PC-9 (cell line): ENCODE data around the gene SUN1. TPM values are rescaled to one million over a fixed set of nuclear protein-coding genes. Genes with fewer than 3 reads are reported as not detected.

Source experiments
- BruUV-seq: library from RNA; stranded (reverse); fragments of 400-500 nt; replicated peaks from 2 replicates; lab custom pipeline; 2021; lab: Mats Ljungman, UMichigan
- CTCF ChIA-PET: fragments of 300-600 bp; sonication (Branson Sonifier 250); formaldehyde crosslinking; loops from one replicate; lab custom pipeline; 2022; ENCODE audit warnings: antibody characterized with exemption; lab: Charles Lee
- POLR2A ChIA-PET: fragments of 300-600 bp; sonication (Branson Sonifier 250); formaldehyde crosslinking; loops from one replicate; lab custom pipeline; 2022; ENCODE audit warnings: antibody characterized with exemption; ENCODE audit not compliant: unreplicated experiment; lab: Charles Lee
- DNase-seq, 2 experiments: peaks; one replicate each; pipeline versions ENCODE4 v3.0.0 to v3.0.0-alpha.2; 2015 to 2022; ENCODE audit warnings: mixed read lengths in 1 of 2
- H2AFZ ChIP-seq: fragments of 200-600 bp; sonication (generic); 2 replicates; pipeline ENCODE4 v1.8.1; 2017; ENCODE audit warnings: antibody characterized with exemption
- H3F3A ChIP-seq: fragments of 200-600 bp; sonication (generic); 2 replicates; pipeline ENCODE4 v1.8.1; 2017; ENCODE audit warnings: antibody characterized with exemption, mild to moderate bottlenecking, low read depth; ENCODE audit not compliant: insufficient read depth
- H3K27ac ChIP-seq: fragments of 200-600 bp; sonication (generic); 2 replicates; pipeline ENCODE4 v1.6.1; 2016; ENCODE audit warnings: mixed run types
- H3K27me3 ChIP-seq: fragments of 200-600 bp; sonication (generic); 2 replicates; pipeline ENCODE4 v1.6.1; 2016; ENCODE audit warnings: low read depth, mixed run types; ENCODE audit not compliant: insufficient read depth
- H3K36me3 ChIP-seq: fragments of 200-600 bp; sonication (generic); 2 replicates; pipeline ENCODE4 v1.6.1; 2016; ENCODE audit warnings: low read depth, mixed run types
- H3K4me1 ChIP-seq: fragments of 200-600 bp; sonication (generic); replicated peaks from 2 replicates; pipeline ENCODE4 v1.6.1; 2016; ENCODE audit warnings: mixed run types; ENCODE audit not compliant: insufficient read depth
- H3K4me2 ChIP-seq: fragments of 200-600 bp; sonication (generic); 2 replicates; pipeline ENCODE4 v1.6.1; 2017; ENCODE audit warnings: mixed run types
- H3K4me3 ChIP-seq: fragments of 200-600 bp; sonication (generic); 2 replicates; pipeline ENCODE4 v1.6.1; 2016; ENCODE audit warnings: mixed run types
- H3K79me2 ChIP-seq: fragments of 200-600 bp; sonication (generic); 2 replicates; pipeline ENCODE4 v1.6.1; 2017; ENCODE audit warnings: low read depth, mixed run types
- H3K9me2 ChIP-seq: fragments of 200-600 bp; sonication (generic); 2 replicates; pipeline ENCODE4 v1.8.1; 2017; ENCODE audit warnings: mild to moderate bottlenecking; ENCODE audit not compliant: insufficient read depth
- H3K9me3 ChIP-seq: fragments of 200-600 bp; sonication (generic); 2 replicates; pipeline ENCODE4 v1.8.1; 2016; ENCODE audit warnings: low read depth; ENCODE audit not compliant: insufficient read depth
- H4K20me1 ChIP-seq: fragments of 200-600 bp; sonication (generic); 2 replicates; pipeline ENCODE4 v1.8.1; 2017; ENCODE audit not compliant: insufficient read depth
- CTCF ChIP-seq: fragments of 200-600 bp; sonication (generic); conservative IDR thresholded peaks from 2 replicates; pipeline ENCODE4 v1.6.1; 2017; ENCODE audit warnings: mixed run types, antibody characterized with exemption, mild to moderate bottlenecking, moderate library complexity
- EZH2 ChIP-seq: fragments of 200-600 bp; sonication (generic); IDR thresholded peaks from 2 replicates; pipeline ENCODE4 v1.8.0; 2017; ENCODE audit warnings: antibody characterized with exemption, low read depth
- intact Hi-C: fragments of 100-400 bp; cut with micrococcal nuclease; formaldehyde crosslinking; loops from one replicate; pipeline ENCODE4 v1.10.0; 2022; ENCODE audit not compliant: unreplicated experiment
- total RNA-seq: library from RNA; stranded (reverse); gene quantifications from 2 replicates; pipeline ENCODE4 v1.2.3, GENCODE V29; 2021

The SUN1 gene
- total RNA-seq, 1 experiment from 2014 or later = 245 TPM

- H2AFZ ChIP-seq = no peak overlapping the region
- no peak for DNase-seq
- peaks cover 12% of the 10 kb centered on the region for H3K4me1 ChIP-seq
- POLR2A ChIA-PET = no interaction called here
- H4K20me1 ChIP-seq = no peaks in the 10 kb centered on the region
- H3K9me3 ChIP-seq = no peaks in the 10 kb centered on the region
- BruUV-seq = no TSS peak
- H3K79me2 ChIP-seq = no peaks in the 10 kb centered on the region
- intact Hi-C loops = no loop called here
- TF ChIP-seq CTCF = no peak
- no peak for TF ChIP-seq EZH2
- H3K4me3 ChIP-seq = no peak overlapping the region
- H3F3A ChIP-seq = peaks cover 22% of the 10 kb centered on the region
- H3K36me3 ChIP-seq = no peaks in the 10 kb centered on the region
- CTCF ChIA-PET = interaction anchor here (0.5 kb wide), 1 partner anchor 94 kb away, joined by 3 read pairs; no protein-coding TSS in a partner anchor
- no peak overlapping the region for H3K27ac ChIP-seq
- no peaks in the 10 kb centered on the region for H3K27me3 ChIP-seq
- no peak overlapping the region for H3K4me2 ChIP-seq
- H3K9me2 ChIP-seq = no peaks in the 10 kb centered on the region
These were observed 79.7 kb downstream of the SUN1 start for GRCh38 chr7:911791-912480.

GRCh38 chr7:913736-914520 is 81.7 kb downstream of the SUN1 start:
- intact Hi-C loops = loop anchor here (1.0 kb wide), 4 partner anchors 35 to 79 kb away; partner anchors contain the start of gene COX19
- H3K9me2 ChIP-seq = no peaks in the 10 kb centered on the region
- H3K9me3 ChIP-seq = no peaks in the 10 kb centered on the region
- no peaks in the 10 kb centered on the region for H3K27me3 ChIP-seq
- H2AFZ ChIP-seq = no peak overlapping the region
- CTCF ChIA-PET = interaction anchor here (0.6 to 1.0 kb wide), 3 partner anchors 46 to 262 kb away, joined by 3 to 8 read pairs (median 3); no protein-coding TSS in a partner anchor
- H3K4me3 ChIP-seq = no peak overlapping the region
- H3K36me3 ChIP-seq = no peaks in the 10 kb centered on the region
- H3F3A ChIP-seq = peaks cover 15% of the 10 kb centered on the region
- H4K20me1 ChIP-seq = no peaks in the 10 kb centered on the region
- TF ChIP-seq CTCF (no peak; the same call in 1 of the 2 replicates), EZH2 (no peak)
- POLR2A ChIA-PET = interaction anchor here (0.6 kb wide), 2 partner anchors 83 to 225 kb away, joined by 6 to 11 read pairs; no protein-coding TSS in a partner anchor
- H3K79me2 ChIP-seq = no peaks in the 10 kb centered on the region
- H3K4me1 ChIP-seq = peaks cover 12% of the 10 kb centered on the region
- TSS peak; percentile 43 for BruUV-seq
- no peak overlapping the region for H3K27ac ChIP-seq
- peak overlapping the region; percentile 33; the same call in 1 of the 2 replicates for H3K4me2 ChIP-seq
- peak; percentile 65 to 98 for DNase-seq

- CTCF ChIA-PET = interaction anchor here (1.0 kb wide), 1 partner anchor 261 kb away, joined by 3 read pairs; no protein-coding TSS in a partner anchor
- peak overlapping the region; percentile 33; the same call in 1 of the 2 replicates for H3K4me2 ChIP-seq
These were observed 82.4 kb downstream of the SUN1 start for GRCh38 chr7:914521-915194.

More at GRCh38 chr7:914521-915194, 82.4 kb downstream of the SUN1 start:
- Histone ChIP-seq H2AFZ (no peak overlapping the region), H3K9me2 (no peaks in the 10 kb centered on the region), H3K27ac (no peak overlapping the region), H3K27me3 (no peaks in the 10 kb centered on the region), H3K4me1 (peaks cover 12% of the 10 kb centered on the region), H3F3A (peaks cover 15% of the 10 kb centered on the region), H3K36me3 (no peaks in the 10 kb centered on the region), H3K4me3 (no peak overlapping the region), H3K79me2 (no peaks in the 10 kb centered on the region), H3K9me3 (no peaks in the 10 kb centered on the region), H4K20me1 (no peaks in the 10 kb centered on the region)
- POLR2A ChIA-PET = interaction anchor here (0.6 kb wide), 1 partner anchor 224 kb away, joined by 6 read pairs; no protein-coding TSS in a partner anchor
- intact Hi-C loops = loop anchor here (1.0 kb wide), 4 partner anchors 35 to 79 kb away; partner anchors contain the start of gene COX19
- DNase-seq = peak in 1 of 2 experiments; percentile 54
- no TSS peak for BruUV-seq
- TF ChIP-seq CTCF = no peak
- no peak for TF ChIP-seq EZH2
